Thyroid gland (tissue), 4 donors: ENCODE measurements around the gene ING1.

ENCODE experiments used
- POLR2A ChIP-seq, 2 donors: fragments of 450-650 bp; IDR thresholded peaks; one replicate each; pipeline ENCODE4 v1.6.1; 2017; ENCODE audit warnings: antibody characterized with exemption in 2 of 2, mild to moderate bottlenecking in 2 of 2, moderate library complexity in 1 of 2
- TF ChIP-seq, protein P1 (sequence below), 6 experiments: fragments of 200-600 bp in 3 of 6; fragments of 450-650 bp in 3 of 6; sonication (generic) in 3 of 6; IDR thresholded peaks; one replicate each; pipeline ENCODE4 v1.5.1; 2016 to 2019; ENCODE audit warnings: antibody characterized with exemption in 6 of 6, mild to moderate bottlenecking in 2 of 6, inconsistent platforms in 1 of 6, moderate library complexity in 1 of 6

DNA sequence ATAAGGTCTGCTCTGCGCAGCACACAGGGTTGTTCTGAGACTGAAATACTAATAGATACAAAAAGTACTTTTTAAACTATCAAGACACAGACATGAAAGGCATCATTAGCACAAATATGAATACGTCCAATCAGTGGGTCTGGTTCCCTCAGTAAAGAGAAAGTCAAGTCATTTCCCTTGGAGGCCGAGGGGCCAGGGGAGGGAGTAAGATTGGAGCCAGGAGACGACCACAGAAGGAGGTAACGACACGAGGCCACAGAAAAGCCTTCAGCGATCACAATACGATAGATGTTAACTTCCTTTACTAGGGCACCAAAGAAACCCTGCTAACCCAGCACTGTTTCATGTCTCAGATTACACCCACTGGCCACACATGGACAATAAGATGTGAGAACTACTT is 12.9 kb upstream of the ING1 start:
- TF ChIP-seq, protein P1, sequence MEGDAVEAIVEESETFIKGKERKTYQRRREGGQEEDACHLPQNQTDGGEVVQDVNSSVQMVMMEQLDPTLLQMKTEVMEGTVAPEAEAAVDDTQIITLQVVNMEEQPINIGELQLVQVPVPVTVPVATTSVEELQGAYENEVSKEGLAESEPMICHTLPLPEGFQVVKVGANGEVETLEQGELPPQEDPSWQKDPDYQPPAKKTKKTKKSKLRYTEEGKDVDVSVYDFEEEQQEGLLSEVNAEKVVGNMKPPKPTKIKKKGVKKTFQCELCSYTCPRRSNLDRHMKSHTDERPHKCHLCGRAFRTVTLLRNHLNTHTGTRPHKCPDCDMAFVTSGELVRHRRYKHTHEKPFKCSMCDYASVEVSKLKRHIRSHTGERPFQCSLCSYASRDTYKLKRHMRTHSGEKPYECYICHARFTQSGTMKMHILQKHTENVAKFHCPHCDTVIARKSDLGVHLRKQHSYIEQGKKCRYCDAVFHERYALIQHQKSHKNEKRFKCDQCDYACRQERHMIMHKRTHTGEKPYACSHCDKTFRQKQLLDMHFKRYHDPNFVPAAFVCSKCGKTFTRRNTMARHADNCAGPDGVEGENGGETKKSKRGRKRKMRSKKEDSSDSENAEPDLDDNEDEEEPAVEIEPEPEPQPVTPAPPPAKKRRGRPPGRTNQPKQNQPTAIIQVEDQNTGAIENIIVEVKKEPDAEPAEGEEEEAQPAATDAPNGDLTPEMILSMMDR (IDR thresholded peaks at IDR 0.05) = no peak
- no peak for TF ChIP-seq POLR2A (IDR thresholded peaks at IDR 0.05)
